NCI-H2107 treated with DMSO at 0.1 percent for 48 hours (cell line): ENCODE results near the gene ZMAT3.
"Not testable (repeated sequence)": the region's sequence is repeated elsewhere in the genome, so short reads cannot be mapped to it uniquely, and the experiment has no call there.

Source experiments
- DNase-seq: peaks from one replicate; lab custom pipeline; 2025; ENCODE audit not compliant: unreplicated experiment; lab: John Stamatoyannopoulos, UW

The ZMAT3 gene, protein sequence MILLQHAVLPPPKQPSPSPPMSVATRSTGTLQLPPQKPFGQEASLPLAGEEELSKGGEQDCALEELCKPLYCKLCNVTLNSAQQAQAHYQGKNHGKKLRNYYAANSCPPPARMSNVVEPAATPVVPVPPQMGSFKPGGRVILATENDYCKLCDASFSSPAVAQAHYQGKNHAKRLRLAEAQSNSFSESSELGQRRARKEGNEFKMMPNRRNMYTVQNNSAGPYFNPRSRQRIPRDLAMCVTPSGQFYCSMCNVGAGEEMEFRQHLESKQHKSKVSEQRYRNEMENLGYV

DNA sequence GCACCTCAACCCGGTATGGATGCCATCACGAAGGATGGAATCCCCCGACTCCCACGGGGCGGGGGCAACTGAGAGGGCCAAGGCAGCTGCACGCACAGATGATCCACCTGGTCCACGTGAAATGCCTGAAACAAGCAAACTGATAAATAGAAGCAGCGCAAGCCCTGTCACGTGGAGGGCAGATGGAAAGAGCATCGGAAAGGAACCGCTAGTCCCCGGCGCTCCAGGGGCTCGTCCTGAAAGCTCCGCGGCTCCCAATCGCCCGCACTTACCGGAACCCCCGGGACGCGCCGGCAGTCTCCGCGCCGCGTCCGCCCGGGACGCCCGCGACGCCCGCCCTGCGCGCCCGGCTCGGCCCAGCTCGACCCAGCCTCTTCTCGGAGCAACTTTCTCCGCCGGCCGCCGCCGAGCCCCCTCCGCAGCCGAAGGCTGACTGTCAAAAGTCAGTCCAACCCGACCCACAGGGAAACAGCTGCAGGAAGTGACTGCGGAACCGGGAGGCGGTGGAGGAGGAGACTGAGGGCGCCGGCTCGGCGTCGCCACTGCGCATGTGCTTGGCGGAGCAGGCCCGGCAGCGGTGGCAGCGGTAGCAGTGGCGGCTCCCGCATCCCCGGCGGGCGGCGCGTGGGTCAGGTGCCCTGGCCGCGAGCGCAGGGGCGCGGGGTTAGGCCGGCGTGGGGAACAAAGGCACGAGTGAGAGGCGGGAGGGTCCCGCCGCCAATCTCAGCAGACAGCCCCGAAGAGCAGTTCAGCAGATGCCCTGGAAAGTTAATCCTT lies at the start of gene ZMAT3:
ZMAT3 (minus strand) TSS at position 487 of the 777 bp plus-strand sequence. CDS start 4,057 bp downstream, outside the sequence.
- DNase-seq, result peak; percentile 90

DNA sequence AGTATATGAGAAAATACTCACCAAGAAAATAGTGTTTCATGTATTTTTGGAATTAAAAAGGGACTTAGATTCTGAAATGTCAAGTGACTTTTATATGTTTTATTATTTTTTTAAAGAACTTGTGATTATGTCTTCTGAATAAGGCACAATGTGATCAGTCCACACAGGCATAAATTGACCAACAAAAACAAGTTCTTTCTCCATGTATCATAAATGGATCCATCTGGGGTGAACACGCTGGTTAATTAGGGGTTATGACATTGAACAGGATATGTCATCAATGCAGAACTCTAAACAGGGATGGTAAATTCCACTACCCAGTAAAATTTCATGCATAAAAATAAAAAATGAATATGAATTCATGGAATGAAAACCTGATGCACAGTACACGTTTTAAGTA lies 45.2 kb upstream of the ZMAT3 start:
- DNase-seq, result no peak

DNA sequence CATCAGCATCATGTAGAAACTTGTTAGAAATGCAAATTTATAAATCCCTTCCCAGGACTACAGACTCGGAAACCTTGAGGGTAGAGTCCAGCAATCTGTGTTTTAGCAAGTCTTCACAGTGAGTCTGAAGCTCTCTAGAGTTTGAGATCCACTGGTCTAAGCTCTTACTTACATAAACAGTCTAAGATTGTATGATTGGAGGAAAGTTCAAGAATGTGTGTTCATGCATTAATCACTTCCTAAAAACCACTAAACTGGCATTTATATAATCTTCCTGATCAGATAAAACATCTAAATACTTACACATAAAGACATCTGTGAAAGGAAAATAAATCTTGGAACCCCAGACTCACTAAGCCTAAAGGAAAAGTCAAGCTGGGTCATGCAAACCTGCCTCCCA lies 43.8 kb upstream of the ZMAT3 start:
- not testable (repeated sequence) for DNase-seq

DNA sequence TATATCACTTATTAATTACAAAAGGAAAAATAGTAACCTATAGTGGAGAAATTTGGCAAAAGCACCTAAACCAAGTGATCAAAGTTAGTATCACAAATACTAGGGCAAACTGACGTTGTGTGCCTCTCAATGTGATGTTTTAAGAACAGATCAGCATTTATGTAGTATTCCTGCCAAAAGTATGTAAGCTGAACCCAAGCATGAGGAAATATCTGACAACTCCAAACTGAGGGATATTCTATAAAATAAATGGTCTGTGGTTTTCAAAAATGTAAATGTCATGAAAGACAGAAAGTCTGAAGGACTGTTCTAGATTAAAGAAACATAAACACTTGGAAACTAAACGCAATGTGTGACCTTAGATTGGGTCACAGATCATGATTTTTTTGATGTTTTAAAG lies 42.3 kb upstream of the ZMAT3 start:
- DNase-seq, result no peak

DNA sequence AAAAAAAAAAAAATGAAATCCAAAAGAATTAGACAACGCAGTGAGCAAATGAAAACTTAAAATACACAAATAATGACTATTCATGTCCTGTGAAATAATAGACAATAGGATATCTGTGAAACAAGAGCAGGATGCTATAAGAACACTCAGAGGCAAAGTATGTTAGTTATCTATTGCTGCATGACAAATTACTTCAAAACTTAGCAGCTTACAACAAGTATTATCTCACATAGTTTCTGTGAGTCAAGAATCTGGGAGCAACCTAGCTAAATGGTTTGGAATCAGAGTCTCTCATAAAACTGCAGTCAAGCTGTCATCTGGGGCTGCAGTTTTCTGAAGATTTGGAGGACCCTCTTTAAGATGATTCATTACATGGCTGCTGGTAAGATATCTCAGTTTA lies 36.5 kb upstream of the ZMAT3 start:
- no peak for DNase-seq

DNA sequence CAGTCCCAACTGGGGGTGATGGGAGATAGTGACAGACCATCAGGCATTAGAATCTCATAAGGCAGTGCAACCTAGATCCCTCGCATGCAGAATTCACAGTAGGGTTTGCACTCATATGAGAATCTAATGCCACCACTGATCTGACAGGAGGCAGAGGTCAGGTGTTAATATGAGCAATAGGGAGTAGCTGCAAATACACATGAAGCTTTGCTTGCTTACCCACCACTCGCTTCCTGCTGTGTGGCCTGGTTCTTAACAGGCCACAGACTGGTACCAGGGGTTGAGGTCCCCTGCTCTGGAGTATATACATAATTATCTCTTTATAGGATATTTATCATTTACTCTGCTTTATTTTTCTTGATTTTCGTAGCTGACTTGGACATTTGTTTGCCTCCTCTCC lies 36.0 kb upstream of the ZMAT3 start:
- DNase-seq, result no peak

DNA sequence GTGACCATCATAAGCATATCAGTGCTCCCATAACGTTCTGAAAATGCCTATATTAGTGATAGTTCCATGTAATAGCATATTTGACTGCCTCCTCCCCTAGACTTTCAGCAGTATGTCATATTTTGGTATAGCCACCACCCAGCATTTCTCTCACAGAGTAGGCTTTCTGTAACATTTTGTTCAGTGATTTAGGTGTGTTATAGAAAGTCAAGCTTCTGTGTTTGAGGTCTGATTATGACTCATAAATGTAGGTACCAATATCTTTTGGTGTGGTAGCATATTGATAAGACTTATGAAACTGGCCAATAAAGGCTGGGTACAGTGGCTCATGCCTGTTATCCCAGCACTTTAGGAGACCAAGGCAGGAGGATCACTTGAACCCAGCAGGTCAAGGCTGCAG lies 34.3 kb upstream of the ZMAT3 start:
- no peak for DNase-seq

DNA sequence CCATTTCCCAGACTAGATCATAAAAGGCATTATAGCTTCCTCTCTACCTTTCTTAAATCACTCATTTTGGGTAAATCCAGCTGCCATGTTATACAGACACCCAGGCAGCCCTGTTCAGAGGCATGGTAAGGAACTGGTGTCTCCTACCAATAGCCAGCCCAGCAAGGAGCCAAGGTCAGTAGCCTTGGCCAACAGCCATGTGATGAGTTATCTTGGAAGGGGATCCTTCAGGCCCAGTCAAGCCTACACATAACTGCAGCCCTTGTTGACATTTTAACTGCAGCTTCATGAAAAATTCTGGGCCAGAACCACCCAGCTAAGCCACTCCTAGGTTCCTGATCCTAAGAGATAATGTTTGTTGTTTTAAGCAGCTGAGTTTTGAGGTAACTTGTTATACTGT lies 29.0 kb upstream of the ZMAT3 start:
- DNase-seq, result no peak

DNA sequence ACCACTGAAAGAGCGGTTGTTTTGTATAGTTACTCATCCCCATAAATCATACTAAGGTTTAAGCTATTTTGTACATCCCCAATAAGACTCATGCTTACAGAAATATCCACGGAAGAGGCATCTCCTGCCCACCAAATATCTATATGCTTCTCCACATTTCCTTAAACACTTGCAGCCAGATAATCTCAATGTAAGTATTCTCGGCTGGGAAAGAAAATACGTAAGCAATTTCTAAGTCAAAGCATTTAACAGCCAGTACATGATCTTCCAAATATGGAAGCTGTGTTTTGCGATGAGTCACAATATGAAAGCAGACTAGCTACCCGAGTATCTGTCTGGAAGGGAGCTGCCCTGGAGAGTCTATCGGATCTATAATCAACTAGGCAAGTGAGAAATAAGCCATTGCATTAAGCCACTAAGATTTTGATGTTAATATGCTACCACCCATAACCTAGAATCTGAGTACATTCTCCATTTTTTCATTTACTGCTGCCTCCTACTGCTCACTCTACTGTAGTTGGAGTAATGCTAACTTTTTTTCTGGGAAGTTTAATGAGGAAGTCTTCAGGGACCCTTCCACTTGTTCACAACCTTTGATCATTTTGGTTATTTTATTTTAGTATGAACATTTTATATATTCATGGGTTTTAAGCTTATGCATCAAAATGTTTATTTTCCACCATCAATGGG lies 26.9 kb upstream of the ZMAT3 start:
- DNase-seq, result no peak

DNA sequence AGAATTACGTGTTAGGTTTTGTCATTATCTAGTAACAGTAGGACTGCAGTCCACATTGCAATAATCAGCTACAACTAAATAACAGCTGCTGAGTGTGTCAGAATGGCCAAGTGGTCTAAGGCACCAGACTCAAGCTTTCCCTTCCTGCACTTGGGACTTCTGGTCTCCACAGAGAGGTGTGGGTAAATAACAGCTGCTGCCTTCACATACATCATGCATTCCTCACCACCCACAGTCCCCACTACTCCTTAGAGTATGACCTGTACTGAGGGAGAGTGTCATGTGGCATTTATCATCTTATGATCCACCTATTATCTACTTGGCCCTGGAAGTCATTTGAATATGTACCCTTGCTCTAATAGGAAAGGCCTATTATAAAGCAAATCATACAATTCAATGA lies 22.2 kb upstream of the ZMAT3 start:
- no peak for DNase-seq

DNA sequence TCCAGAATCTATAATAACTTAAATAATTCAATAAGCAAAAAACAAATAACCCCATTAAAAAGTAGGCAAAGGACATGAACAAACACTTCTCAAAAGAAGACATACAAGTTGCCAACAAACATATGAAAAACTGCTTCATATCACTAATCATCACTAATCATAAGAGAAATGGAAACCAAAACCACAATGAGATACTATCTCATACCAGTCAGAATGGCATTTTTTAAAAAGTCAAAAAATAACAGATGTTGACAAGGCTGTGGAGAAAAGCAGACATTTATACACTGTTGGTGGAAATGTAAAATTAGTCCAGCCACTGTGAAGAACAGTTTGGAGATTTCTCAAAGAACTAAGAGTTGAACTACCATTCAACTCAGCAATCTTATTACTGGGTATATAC lies 19.5 kb upstream of the ZMAT3 start:
- no peak for DNase-seq

DNA sequence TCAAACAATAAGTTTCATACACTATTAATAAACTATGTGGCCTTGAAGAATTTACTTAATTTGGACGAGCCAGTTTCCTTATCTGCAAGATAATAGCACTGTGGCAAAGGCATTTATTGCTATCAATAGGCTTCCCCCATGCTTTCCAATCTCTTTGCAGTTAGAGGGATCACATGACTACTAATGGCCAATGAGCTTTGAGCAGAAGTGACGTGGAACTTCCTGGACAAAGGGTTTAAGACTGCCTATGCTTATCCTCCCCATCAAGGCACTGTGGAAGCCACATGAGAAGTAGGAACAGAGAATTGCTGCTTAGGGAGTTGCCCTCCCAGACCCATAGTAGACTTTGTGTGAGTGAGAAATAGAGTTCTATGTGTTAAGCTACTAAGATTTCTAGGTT lies 16.7 kb upstream of the ZMAT3 start:
- no peak for DNase-seq

DNA sequence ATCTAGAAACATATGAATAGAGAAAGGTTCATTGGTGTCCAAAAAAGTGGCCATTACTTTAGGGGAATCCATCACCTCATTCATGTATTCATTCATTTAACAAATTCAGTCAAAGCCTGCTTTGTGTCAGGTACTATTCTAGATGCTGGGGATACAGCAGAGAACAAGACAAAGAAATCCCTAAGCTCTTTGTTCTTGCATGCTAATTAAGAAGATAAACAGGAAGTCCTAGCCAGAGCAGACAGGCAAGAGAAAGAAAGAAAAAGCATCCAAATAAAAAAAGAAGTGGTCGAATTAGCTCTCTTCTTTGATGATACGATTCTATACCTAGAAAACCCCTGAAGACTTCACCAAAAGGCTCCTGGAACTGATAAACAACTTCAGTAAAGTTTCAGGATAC lies 12.4 kb upstream of the ZMAT3 start:
- no peak for DNase-seq

DNA sequence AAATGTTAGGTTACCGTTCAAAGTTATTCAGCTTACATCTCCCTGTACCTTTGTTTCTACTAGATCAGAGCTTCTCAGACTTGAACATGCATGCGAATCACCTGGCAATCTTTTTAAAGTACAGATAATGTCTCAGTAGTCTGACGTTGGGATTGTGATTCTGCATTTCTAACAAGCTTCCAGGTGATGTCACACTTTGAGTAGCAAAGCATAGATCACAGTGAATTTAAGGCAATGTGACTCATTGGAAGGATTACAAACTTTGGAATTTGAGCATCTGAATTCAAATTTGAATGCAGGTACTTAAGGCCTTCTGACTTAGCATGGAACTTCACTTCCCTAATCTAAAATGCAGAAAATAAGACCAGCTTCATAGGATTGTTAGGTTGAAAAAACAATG lies 10.8 kb upstream of the ZMAT3 start:
- DNase-seq, result no peak

DNA sequence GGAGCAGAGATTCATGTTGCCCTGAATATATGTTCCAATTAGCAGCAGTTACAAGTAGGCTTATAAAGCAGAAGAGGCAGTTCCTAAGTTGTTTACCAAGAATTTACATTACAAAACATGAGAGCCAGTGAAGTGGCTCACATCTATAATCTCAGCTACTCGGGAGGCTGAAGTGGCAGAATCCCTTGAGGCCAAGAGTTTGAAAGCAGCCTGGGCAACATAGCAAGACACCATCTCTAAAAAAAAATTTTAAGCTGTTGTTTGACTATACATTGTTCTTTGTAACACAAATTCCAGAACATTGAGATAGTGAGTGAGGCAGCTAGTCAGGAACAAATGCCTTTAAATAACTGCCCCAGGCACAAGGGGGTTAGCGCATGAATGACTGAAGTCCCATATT lies 10.3 kb upstream of the ZMAT3 start:
- peak; percentile 20 for DNase-seq

DNA sequence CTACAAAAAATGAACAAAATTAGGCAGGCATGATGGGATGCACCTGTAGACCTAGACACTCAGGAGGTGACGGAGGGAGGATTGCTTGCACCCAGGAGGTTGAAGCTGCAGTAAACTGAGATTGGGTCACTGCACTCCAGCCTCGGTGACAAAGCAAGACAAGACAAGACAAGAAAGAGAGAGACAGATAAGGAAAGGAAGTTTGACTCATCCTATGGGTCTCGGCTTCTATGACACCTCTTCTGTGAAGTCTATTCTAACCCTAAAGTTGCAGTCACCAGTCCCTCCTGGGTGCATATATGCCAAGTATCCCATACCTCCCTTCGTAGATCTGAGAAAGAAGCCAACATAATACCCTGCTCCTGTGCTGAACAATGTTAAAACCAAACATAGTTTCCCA lies 7.9 kb upstream of the ZMAT3 start:
- no peak for DNase-seq

DNA sequence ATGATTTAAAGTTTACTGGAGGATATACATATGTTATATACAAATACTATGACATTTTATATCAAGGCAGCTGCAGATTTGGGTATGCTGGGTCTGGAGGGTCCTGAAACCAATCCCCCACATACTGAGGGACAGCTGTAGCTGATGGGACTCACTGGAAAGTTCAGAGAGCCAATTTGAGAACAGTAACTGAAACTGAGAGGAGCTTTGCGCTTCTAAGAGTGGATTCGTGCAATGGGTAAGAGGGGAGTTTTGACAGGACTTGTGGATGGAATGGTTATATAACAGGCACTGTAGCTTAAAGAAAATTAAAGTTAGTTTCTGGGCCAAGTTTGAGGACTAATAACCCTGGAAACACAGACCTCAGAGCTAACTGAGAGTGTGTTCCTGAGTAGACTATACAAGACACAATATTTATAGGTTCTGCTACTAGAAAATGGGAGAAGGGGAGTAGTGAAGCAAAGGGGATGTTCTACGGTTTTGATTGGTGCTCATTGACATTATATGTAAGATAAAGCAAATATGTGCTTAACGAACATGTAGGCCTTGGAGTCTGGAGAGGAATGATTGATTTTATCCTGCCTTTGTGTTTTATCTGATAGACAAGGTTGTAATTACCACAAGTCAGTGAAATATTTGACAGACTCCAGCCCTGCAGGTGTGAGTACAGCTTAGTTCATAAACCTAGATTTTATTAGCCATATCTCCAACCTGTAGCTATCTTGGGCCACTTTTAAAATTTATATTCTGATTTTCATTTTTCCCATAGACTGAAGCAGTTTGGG lies 4.8 kb upstream of the ZMAT3 start:
- no peak for DNase-seq

DNA sequence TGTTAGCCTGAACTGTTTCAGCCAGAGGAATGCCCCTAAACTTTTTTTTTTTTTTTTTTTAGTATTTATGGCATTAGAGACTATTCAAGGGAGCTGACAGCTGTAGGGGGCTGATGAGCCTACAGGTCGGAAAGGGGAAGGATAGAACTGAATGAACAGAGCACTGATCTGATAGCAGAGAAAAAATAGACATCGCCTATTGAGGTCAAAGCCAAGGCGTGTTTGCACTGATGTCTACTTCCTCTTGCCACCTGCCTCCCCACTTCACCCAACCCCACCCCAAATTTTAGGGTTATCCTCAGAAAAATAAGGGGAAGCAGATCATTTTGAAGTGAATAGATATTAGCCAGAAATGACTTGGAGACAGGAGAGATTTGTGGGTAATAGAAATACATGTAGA lies 3.0 kb upstream of the ZMAT3 start:
- DNase-seq, result no peak

DNA sequence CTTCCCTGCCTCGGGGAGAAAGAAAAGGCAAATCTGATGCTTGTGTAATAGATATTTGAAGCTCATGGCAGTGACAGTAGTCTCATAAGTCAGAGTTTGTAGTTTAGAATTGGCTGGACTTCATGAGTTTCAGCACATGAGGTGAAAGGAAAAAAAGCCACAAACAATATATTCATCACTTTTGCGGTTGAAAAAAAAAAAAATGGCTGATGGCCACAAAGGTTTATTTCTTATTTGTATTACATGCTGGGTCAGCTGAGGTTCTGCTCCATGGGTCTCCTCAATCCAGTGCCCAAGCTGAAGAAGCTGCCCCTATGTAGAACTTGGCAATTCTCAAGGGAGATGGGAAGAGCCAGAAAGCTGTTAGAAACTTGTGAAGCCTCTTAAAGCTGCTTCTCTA lies 2.2 kb upstream of the ZMAT3 start:
- DNase-seq, result no peak

DNA sequence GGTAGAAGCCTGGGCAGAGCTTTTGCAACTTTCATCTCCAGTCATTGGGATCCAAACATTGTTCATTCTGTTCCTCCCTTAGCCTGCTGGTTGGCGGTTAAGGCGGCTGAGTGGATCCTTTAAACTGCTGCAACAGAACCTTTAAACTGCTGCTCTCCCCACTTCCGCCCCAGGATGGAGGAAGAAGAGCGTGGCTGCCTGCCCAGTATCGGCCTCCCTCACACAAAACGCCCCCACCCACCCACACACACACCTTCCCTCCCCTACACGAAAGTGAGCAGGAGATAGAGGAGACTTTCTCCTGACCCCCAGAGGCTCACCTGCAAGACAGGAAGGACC lies 460 bp upstream of the ZMAT3 start:
- DNase-seq, result peak; percentile 73

DNA sequence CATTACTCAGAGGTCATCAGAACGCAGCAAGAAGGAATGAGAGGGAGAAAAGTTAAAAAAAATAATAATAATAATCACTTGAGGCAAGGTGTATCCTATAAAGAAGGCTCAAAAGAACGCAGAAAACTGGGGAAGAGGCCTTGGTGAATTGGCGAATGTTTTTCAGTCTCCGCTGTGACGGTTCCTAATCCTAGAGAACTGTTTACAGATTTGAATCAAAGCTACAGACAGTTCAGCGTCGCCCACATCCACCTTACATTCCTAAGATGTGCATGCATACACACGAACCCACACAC lies 634 bp downstream of the ZMAT3 start:
- no peak for DNase-seq
